Middle frontal gyrus (tissue), 1 donor: ENCODE data around the gene COTL1.
"Not testable (repeated sequence)": the region's sequence is repeated elsewhere in the genome, so short reads cannot be mapped to it uniquely, and the experiment has no call there.

Experiments used
- DNase-seq: peaks from one replicate; pipeline ENCODE4 v3.0.0-alpha.2; 2015; ENCODE audit warnings: low spot score; ENCODE audit errors: extremely low spot score

Gene COTL1

GRCh38 chr16:84532855-84533486, 84.9 kb downstream of the COTL1 start:
- no peak for DNase-seq

GRCh38 chr16:84532291-84532724, 85.6 kb downstream of the COTL1 start:
- DNase-seq: no peak

GRCh38 chr16:84531671-84532111, 86.2 kb downstream of the COTL1 start:
- no peak for DNase-seq

GRCh38 chr16:84530590-84530989, 87.3 kb downstream of the COTL1 start:
- DNase-seq: no peak

GRCh38 chr16:84529607-84530006, 88.3 kb downstream of the COTL1 start:
- DNase-seq: no peak

GRCh38 chr16:84528322-84528721, 89.6 kb downstream of the COTL1 start:
- no peak for DNase-seq

GRCh38 chr16:84527532-84528269, 90.2 kb downstream of the COTL1 start:
- DNase-seq: no peak

GRCh38 chr16:84526794-84527531, 90.9 kb downstream of the COTL1 start:
- no peak for DNase-seq

- DNase-seq: not testable (repeated sequence)
Observed at GRCh38 chr16:84524941-84525581, 92.8 kb downstream of the COTL1 start.

GRCh38 chr16:84524346-84524920, 93.4 kb downstream of the COTL1 start:
- DNase-seq: no peak

GRCh38 chr16:84521497-84521770, 96.4 kb downstream of the COTL1 start:
- DNase-seq: no peak

- DNase-seq: no peak
Observed at GRCh38 chr16:84520725-84521496, 97.0 kb downstream of the COTL1 start.

- DNase-seq: no peak
Observed at GRCh38 chr16:84519855-84520254, 98.0 kb downstream of the COTL1 start.

- no peak for DNase-seq
Observed at GRCh38 chr16:84518804-84519341, 99.0 kb downstream of the COTL1 start.

- DNase-seq: not testable (repeated sequence)
Observed at GRCh38 chr16:84518220-84518619, 99.7 kb downstream of the COTL1 start.

- DNase-seq: no peak
Observed at GRCh38 chr16:84517366-84517765, 100.5 kb downstream of the COTL1 start.
